ENCODE measurements around the gene FAF1.
A peak's percentile ranks its signal among the peaks of the same experiment; 100 is the strongest.
"Not testable (repeated sequence)": the region's sequence is repeated elsewhere in the genome, so short reads cannot be mapped to it uniquely, and the experiment has no call there.

Gene FAF1

DNA sequence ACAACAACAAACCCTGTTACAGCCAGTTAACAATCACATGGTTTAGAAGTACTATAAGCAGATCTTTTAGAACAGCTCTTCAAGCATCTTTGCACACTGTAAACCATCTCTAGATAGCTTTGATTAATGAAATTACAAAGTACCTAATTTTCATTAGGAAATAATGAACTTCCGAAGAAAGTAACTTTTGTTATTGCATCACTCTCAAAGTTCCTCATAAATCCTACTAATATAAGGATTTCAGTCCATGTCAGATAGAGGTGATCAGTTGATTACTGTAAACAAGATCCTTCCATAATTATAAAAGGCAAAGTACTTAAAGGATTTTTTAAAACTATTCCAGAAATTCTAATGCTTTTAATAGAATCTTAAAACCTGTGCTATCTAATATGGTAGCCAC is 58.2 kb downstream of the FAF1 start:
- DNase-seq = no peak

DNA sequence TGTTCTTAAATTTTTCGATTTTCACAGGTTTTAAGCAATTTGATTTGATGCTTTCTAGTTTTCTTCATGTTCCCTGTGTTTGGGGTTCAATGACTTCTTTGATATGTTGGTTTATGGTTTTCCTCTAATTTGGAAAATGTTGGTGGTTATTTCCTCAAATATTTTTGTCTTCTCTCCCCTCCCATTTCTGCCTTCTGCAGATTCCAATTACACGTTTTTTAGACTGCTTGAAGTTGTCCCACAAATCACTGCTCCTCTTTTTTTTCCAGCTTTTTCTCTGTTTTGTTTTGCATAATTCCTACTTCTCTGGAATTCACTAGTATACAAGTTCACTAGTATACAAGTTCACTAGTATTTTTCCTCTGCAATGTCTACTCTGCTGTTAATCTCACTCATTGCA is 61.3 kb downstream of the FAF1 start:
- no peak for DNase-seq

DNA sequence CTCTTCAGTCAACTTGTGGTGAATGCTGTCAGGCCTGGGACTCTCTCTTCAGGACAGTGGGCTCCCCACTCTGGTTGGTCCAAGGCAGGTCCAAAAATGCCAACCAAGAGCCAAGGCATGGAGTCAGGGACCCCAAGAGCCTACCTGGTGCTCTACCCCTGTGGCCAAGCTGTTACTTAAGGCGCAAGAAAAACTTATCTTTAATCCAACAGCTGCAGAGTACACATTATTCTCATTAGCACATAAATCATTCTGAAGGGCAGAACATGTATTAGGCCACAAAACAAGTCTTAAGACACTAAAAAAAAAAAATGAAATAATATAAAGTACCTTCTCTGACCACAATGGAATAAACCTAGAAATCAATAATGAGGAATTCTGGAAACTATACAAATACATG is 65.7 kb downstream of the FAF1 start:
- DNase-seq = no peak

DNA sequence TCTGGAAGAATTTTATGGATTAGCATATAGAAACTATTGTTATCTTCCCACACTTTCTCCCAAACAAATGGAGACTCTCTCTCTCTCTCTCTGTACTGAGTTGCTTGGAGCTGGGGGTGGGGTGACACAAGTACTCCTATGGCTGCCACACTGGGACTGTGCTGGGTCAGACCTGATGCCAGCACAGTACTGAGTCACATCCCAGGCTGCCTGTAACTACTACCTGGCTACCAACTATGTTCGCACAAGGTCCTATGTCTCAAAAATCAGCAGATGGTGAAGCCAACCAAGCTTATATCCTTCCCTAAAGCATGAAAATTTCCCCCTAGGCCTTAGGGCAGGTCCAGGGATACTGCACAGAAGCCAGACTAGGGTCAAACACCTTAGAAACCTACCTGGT is 66.6 kb downstream of the FAF1 start:
- DNase-seq = no peak

DNA sequence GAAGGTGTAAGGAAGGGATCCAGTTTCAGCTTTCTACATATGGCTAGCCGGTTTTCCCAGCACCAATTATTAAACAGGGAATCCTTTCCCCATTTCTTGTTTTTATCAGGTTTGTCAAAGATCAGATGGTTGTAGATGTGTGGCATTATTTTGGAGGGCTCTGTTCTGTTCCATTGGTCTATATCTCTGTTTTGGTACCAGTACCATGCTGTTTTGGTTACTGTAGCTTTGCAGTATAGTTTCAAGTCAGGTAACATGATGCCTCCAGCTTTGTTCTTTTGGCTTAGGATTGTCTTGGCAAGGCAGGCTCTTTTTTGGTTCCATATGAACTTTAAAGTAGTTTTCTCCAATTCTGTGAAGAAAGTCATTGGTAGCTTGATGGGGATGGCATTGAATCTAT is 72.5 kb downstream of the FAF1 start:
- DNase-seq = not testable (repeated sequence)

DNA sequence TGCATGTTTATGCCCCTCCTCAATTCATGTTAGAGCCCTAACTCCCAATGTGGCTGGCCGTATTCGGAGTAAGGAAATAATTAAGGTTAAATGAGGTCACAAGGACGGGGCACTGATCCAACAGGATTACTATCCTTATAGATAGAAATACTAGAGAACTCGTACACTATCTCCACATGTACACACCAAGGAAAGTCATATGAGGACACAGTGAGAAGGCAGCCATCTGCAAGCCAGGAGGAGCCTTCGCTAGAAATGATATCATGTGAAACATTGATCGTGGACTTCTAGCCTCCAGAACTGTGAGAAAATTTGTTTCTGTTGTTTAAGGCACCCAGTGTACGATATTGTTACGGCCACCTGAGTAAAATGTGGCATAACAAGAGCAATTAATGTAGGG is 79.7 kb downstream of the FAF1 start:
- DNase-seq = no peak

DNA sequence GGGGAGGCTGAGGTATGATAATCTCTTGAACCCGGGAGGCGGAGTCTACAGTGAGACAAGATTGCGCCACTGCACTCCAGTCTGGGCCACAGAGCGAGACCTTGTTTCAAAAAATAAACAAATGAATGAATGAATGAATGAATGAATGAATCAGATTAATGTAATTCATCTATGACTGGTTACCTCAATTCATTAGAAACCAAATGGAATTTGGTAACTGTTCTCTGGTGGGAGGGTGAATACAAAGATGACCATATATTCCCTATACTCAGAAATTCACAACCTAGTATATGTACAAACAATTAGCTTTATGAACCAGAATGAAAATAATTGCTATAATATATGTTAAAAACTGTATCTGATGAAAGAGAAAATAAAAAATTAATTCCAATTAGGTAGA is 80.9 kb downstream of the FAF1 start:
- no peak for DNase-seq

DNA sequence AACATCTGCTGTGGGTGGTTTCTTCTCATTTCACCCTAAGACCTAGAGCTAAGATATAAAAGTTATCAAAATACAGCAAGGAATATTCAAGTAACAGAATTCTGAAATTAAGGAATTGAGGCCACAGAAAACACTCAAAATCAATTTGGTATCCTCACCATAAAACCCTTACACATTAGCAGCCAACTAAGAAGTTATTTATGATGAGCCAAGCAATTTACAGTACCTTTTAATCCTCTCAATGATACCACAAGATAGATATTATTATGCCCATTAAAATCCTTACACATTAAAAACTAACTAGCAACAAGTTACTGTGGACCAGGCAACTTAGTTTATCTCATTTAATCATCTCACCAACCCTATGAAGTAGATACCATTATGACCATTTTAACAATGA is 81.6 kb downstream of the FAF1 start:
- DNase-seq = no peak

DNA sequence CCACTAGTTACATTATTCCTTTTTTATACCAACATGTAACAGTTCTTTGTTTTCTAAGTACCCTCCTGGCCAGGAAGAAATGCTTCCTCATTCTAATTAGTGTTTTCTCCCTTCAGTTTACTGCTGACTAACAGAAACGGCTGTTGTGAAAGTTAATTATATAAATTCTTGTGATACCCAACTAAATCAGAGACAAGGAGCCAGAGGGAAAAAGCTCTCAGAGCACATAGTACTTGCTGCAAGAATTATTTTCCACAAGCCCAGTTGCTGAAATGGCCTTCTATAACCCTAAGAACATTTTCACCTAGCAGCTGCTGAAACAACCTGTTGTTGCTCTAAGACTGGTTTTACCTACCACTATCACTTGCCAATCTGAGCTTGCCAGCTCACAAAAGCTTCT is 82.4 kb downstream of the FAF1 start:
- DNase-seq = no peak

DNA sequence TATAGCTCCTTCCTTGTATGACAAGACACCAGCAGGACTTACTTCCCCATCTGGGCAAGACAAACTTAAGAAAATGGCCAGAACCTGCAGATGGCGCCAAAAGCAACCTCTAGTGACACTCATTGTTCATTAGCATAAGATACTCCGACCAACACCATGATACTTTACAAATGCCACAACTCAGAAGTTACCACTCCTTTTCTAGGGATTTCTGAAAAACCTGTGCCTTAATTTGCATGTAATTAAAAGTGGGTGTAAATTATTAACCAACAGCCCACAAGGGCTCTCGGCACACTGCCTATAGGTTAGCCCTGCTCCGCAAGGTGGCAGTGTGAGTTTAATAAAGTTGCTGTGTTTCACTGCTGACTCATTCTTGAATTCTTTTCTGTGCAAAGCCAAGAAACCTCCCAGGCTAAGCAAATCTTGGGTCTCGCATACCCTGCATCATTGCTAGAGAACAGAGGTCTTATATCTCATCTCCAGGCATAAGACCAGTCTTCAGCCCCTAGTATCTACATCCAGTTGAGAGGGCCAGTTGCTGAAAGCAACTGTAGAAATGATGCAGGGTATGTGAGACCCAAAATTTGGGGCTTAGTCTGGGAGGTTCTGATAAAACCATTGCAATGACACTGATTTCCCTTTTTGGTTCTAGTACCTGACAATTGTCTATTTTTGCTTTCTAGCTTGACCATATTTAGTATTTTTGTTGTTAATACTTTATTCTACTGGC is 86.4 kb downstream of the FAF1 start:
- peak; percentile 74 to 75 for DNase-seq

DNA sequence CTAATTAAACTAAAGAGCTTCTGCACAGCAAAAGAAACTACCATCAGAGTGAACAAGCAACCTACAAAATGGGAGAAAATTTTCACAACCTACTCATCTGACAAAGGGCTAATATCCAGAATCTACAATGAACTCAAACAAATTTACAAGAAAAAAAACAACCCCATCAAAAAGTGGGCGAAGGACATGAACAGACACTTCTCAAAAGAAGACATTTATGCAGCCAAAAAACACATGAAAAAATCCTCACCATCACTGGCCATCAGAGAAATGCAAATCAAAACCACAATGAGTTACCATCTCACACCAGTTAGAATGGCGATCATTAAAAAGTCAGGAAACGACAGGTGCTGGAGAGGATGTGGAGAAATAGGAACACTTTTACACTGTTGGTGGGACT is 95.2 kb downstream of the FAF1 start:
- DNase-seq = not testable (repeated sequence)

DNA sequence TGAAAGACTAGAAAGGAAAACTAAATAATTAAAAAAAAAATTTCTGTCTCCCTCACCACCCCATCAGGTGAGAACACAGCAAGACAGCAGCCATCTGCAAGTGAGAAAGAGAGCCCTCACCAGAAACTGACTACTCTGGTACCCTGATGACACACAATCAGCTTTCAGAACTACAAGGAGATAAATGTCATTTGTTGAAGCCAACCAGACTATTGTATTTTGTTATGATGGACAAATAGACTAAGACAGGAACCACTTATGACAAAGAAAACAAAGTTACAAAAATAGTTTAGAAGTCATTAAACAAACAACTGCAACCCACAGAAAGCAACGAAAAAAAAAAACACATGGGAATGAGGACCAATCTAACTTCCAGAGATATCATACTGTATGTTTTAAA is 98.3 kb downstream of the FAF1 start:
- DNase-seq = no peak

DNA sequence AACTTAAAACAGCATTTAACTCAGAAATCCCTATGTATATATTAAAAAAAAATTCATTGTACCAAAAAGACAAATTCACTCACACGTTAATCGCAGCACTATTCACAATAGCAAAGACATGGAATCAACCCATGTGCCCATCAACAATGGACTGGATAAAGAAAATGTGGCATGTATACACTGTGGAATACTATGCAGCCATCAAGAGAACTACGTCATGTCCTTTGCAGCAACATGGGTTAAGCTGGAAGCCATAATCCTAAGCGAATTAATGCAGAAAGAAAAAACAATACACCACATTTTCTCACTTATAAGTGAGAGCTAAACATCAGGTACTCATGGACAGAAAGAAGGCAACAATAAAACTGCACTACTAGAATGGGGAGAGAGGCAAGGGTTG is 99.4 kb downstream of the FAF1 start:
- DNase-seq = no peak

DNA sequence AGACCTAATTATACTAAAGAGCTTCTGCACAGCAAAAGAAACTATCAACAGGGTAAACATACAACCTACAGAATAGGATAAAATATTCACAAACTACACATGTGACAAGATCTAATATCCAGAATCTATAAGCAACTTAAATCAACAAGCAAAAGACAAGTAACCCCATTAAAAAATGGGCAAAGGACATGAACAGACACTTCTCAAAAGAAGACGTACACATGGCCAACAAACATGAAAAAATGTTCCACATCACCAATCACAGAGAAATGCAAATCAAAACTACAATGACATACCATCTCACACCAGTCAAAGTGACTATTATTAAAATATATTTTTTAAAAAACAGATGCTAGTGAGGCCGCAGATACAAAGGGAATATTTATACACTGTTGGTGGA is 99.8 kb downstream of the FAF1 start:
- no peak for DNase-seq

DNA sequence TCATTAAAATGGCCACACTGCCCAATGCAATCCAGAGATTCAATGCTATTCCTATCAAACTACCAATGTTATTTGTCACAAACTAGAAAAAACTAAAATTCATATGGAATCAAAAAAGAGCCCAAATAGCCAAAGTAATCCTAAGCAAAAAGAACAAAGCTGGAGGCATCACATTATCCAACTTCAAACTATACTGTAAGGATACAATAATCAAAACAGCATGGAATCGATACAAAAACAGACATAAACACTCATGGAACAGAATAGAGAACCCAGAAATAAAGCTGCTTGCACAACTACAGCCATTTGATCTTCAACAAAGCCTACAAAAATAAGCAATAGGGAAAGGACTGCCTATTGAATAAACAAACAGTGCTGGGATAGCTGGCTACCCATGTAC is 100.4 kb downstream of the FAF1 start:
- DNase-seq = no peak

DNA sequence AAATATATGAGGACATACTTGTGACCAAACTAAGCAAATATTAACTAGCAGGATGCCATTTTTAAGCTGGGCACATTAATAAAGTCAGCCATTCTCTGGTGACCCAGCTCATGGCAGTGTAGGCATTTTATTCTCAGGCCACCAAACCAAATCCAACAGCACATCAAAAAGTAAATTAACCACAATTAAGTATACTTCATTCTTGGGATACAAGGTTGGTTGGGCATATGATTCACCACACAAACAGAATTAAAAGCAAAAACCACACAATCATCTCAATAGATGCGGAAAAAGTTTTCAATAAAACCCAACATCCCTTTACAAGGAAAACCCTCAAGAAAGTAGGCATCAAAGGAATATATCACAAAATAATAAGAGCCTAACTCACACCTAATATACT is 101.3 kb downstream of the FAF1 start:
- DNase-seq = no peak

DNA sequence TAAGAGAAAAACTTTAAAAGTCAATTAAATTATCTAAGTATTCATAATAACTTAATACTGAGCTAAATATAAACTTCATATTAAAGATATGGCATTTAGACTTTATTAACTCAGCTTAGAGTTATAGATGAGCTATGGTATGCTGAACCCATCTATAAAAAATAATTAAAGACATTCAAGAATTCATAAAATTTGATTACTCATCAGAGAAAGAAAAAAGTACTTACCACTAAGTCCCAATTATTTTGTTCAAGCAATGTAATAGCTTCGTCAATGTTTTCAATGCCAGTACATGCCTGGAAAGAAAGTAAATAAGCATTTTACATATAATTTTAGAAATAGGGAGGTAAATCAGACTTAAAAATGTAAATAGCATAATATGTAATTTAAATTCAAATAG is 102.4 kb downstream of the FAF1 start:
- no peak for DNase-seq

DNA sequence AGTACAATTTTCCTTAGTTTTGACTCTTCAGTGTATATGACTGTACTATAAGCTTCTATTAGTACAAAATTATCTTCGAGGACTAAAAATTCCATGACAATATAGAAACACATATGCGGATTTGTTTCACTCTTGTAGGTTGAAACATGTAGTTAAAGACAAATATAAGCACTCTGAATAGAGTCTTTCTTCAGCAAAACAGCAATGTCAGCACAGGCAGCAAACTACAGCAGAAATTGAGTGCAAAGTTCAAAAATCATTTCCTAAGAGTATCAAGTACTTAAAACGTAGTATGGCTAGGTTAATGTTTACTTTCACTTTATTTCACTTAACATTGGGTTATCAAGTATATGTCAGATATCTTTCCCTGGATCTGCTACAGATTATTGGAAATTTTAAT is 106.7 kb downstream of the FAF1 start:
- DNase-seq = no peak

DNA sequence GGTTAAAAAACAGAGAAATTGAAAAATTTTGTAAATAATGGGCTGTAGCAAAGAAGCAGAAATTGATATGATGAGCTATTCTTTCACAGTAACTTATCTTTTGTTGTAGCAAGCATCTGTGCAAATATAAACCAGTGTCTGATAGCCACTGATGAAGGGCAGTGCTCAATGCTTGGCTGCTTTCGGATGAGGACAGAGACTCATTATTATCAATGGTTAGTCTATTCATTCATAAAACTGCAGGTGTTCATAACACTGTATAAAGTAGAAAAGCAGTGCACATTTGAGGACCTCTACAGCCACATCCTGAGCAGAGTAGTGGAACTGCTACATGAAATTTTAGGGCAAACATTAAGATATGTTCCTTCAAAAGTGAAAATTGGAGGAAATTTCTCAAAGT is 107.2 kb downstream of the FAF1 start:
- no peak for DNase-seq

DNA sequence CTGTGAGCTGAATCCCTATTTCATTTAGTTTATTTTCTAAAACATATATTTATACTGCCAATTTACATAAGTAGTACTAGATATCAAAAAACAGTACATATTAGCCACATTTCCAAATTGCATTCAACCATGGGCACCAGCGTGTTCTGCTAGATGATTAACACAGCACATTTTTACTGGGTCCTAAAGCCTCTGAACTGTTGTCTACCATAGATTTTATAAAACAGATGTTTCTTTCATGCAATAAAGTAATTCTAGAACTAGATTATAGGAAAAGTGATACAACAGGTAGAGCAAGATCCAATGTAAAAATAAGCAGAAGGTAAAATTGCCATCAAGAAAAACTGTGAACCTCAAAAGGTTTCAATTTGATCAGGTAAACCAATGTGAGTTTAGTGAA is 108.6 kb downstream of the FAF1 start:
- no peak for DNase-seq

DNA sequence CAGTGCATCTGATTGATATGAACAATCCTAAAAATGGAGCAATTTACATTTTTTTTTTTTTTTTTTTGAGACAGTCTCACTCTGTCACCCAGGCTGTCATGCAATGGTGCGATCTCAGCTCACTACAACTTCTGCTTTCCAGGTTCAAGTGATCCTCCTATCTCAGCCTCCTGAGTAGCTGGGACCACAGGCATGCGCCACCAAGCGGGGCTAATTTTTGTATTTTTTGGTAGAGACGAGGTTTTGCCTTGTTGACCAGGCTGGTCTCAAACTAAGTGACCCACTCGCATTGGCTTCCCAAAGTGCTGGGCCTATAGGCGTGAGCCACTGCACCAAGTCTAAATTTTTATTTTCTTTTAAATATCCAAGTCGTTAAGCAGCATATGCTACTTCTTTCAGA is 109.0 kb downstream of the FAF1 start:
- DNase-seq = no peak

DNA sequence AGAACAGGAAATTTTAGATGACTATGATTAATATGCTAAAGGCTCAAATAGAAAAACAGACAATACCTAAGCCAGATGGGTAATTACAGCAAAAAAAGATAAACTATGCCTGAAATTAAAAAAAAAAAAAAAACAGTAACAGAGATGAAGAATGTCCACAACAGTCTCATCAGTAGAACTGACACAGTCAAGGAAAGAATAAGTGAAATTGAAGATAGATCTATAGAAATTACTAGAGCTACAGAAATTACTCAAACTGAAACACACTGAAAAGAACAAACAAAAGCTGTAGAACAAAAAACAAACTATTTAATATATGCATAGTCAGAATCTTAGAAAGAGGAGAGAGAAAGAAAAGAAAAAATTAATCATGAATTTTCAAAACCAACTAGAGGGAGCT is 112.8 kb downstream of the FAF1 start:
- DNase-seq = no peak

DNA sequence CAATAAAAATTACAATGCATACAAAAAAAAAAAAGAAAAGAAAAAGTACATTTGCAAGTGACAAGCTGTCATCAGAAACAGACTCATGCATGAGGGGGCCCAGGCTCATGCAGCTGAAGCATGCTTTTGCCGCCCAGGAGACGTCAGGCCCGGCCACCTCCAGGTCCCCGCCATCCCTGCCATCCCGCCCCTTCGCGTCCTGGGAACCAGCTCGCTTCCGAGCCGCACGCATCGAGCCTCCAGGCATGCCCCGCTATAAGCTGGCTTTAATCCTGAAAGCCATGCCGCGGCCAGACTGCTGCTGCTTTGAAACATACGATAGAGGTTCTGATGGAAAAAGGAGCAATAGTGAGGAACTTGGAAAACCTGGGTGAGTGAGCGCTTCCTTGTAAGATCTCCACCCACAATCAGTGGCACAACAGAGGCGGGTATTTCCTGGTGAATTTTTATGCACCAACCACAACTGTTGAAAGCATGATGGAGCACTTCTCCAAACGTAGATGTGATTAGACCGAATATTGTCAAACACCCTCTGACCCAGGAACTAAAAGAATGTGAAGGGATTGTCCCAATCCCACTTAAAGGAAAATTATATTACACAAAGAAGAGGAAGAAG is 113.7 kb downstream of the FAF1 start:
- DNase-seq = no peak

DNA sequence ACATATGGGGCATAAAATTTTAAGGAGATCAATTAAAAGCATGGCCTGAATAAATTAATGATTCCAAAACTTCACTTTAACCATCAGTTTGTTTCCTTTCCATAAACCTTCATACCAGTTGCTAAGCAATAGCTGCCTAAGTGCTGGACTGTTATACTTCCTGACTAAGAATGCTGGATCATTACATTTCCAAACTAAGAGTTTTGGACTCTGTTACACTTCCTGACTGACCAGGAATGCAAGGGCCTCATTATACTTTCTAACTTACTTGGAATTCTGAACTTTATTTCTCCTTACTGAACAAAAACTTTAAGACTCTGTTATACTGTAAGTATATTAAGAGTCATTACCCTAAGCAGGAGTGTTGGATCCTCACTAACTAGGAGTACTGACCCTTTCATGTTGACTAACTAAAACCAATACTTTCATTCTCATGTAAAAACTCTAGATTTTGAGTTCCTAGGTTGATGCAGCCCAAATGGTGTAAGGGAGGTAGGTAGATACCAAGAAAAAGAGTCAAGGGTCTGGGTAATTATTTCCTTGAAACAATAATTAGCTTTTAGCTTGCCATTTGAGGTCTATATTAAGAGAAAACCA is 118.2 kb downstream of the FAF1 start:
- DNase-seq = no peak

DNA sequence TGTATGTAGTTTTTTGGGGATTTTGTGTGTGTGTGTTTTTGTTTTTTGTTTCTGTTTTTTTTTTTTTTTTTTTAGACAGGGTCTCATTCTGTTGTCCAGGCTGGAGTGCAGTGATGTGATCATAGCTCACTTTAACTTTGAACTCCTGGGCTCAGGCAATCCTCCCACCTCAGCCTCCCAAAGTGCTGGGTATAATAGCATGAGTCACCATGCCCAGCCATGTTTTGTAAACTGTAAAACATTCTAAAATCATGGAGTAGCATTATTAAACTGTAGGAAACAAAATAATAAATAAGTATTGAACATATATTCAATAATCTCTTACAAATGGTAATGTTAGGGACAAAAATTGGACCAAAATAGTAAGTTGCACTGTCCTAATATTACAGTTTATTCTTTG is 124.0 kb downstream of the FAF1 start:
- no peak for DNase-seq

Measured in stimulated activated CD4-positive, alpha-beta T cell treated with anti-CD3 and anti-CD28 coated beads, Interleukin-2, amount 100 ng/mL, for 24 hours (primary cell).